Tibial nerve (tissue), 3 donors: Measurements from ENCODE around the gene CDC42SE2.

Experiments used
- CTCF ChIP-seq, 5 experiments: fragments of 200-600 bp in 3 of 5; fragments of 450-650 bp in 2 of 5; sonication (generic) in 3 of 5; IDR thresholded peaks; one replicate each; pipeline ENCODE4 v1.5.1; 2016 to 2019; ENCODE audit warnings: antibody characterized with exemption in 5 of 5, mild to moderate bottlenecking in 3 of 5, moderate library complexity in 2 of 5
- POLR2A ChIP-seq, 2 donors: fragments of 450-650 bp; IDR thresholded peaks; one replicate each; pipeline ENCODE4 v1.6.1; 2017; ENCODE audit warnings: antibody characterized with exemption in 2 of 2, mild to moderate bottlenecking in 2 of 2, moderate library complexity in 2 of 2

GRCh38 chr5:131228646-131229045, 35.2 kb upstream of the CDC42SE2 start:
- TF ChIP-seq CTCF (IDR thresholded peaks at IDR 0.05) (no peak), POLR2A (IDR thresholded peaks at IDR 0.05) (no peak)
